GM18861 (cell line): ENCODE data around the gene AUP1.
"Not testable (repeated sequence)": the region's sequence is repeated elsewhere in the genome, so short reads cannot be mapped to it uniquely, and the experiment has no call there.

Source experiments
- ATAC-seq: cut with Tn5 transposase; IDR thresholded peaks from one replicate; pipeline ENCODE4 v1.9.1; 2021; ENCODE audit not compliant: unreplicated experiment

AUP1 gene

GRCh38 chr2:74529357-74530238, at the start of gene AUP1, which contains the start of gene HTRA2:
Gene AUP1 (minus strand): TSS chr2:74529706. CDS start chr2:74529629, 77 bp downstream.
Gene HTRA2 (plus strand): TSS chr2:74529933. CDS start chr2:74530007, 74 bp downstream.
- peak; percentile 66 for ATAC-seq

- ATAC-seq = no peak
These were observed 48.9 kb upstream of the AUP1 start for GRCh38 chr2:74578408-74578807.

GRCh38 chr2:74577448-74577847, 47.9 kb upstream of the AUP1 start:
- peak; percentile 44 for ATAC-seq

- ATAC-seq = peak; percentile 13
These were observed 47.3 kb upstream of the AUP1 start for GRCh38 chr2:74576863-74577229.

DNA sequence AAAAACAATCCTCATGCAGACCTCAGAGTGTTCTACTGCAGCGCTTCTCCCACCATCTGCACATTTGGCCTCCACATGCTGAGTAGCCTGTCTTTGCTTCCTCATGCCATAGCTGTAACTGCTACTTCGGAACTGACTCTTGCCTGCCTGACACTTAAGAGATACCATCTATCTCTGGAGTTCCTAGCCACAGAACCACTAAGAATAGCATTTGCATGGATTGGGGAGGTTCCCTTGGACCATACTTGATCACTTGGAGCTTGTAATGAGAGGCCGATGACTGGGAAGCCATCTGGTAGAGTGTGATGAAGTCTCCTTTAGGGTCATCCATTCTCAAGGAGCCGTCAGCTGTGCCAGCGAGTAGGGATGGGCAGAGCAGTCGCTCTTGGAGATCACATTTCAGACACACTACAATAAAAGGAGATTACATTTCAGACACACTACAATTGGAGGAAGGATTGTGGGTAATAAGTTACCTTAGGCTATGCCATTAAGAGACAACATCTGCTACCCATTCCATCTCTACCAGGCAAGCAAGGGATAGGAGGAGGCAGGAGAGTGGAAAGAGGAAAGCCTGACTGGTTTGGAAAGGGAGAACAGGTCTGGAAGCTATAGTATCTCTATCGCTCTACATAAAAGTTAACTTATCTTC, 46.8 kb upstream of the AUP1 start:
- ATAC-seq = no peak

GRCh38 chr2:74575320-74575719, 45.8 kb upstream of the AUP1 start:
- no peak for ATAC-seq

GRCh38 chr2:74573747-74574562, 44.4 kb upstream of the AUP1 start:
- peak; percentile 50 for ATAC-seq

DNA sequence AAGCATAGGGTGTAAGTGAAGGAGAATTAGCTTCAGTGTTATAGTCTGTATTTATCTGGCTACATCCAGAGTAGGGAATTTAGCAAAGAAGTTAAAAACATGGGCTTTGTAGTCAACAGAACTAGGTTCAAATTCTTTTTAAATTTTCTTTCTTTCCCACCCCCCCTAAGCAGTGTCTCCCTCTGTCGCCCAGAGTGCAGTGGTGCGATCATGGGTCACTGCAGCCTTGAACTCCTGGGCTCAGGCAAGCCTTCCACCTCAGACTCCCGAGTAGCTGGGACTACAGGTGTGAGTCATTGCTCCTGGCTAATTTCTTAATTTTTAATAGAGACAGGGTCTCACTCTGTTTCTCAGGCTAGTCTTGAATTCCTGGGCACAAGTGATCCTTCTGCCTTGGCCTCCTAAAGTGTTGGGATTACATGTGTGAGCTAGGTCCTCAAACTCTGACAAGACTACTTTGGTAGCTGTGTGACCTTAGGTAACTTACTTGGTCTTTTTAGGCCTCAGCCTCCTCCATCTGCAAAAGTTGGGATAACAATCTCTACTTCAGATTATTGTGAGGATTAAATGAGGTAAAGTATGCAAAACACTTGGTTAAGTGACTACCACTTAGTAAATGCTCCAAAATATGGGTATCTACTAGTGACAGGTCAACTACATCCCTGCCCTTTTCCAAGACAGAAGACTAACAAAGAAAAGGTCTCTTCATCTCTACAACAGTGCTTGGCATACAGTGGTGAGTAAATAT, 42.8 kb upstream of the AUP1 start:
- no peak for ATAC-seq

DNA sequence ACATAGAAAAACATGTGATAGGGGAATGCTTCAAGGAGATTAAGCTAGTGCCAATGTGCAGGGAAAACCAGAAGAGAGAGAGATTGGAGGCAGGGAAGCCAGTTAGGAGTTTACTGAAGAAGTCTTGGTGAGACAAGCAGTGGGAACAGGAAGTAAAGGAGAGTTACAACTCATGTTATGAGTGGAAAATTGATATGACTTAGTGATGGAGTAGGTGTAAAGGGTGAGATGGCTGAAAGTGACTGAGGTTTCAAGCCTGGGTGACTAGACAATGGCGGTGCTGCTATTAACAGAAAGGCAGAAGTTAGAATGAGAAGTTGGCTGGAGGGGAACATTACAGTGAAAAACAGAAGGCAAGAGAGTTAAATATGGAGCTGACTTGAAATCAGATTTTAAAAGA, 41.6 kb upstream of the AUP1 start:
- ATAC-seq = peak; percentile 63

- no peak for ATAC-seq
These were observed 40.2 kb upstream of the AUP1 start for GRCh38 chr2:74569686-74570085.

- no peak for ATAC-seq
These were observed 38.4 kb upstream of the AUP1 start for GRCh38 chr2:74567881-74568280.

- ATAC-seq = no peak
These were observed 37.2 kb upstream of the AUP1 start for GRCh38 chr2:74566754-74567085.

GRCh38 chr2:74566076-74566753, 36.7 kb upstream of the AUP1 start:
- no peak for ATAC-seq

DNA sequence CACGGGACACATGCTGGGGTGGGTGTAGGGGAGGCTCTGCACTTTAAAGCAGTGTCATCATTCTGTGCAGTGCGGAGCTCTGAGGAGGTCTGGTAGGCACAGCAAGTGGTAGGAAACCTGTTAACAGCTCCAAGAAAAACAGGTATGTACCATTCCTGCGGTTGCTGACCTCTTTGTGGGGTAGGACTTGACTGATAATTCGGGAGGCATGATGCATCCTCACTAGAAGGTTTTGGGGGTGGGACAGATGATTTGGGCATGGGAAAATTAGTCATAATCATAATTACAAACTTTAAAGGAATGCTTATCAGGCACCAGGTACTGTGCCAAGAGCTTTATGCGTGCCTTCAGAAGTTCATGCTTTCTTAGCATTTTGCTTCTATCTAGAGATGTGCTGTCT, 34.7 kb upstream of the AUP1 start:
- ATAC-seq = no peak

GRCh38 chr2:74562126-74562775, 32.7 kb upstream of the AUP1 start:
- ATAC-seq = no peak

DNA sequence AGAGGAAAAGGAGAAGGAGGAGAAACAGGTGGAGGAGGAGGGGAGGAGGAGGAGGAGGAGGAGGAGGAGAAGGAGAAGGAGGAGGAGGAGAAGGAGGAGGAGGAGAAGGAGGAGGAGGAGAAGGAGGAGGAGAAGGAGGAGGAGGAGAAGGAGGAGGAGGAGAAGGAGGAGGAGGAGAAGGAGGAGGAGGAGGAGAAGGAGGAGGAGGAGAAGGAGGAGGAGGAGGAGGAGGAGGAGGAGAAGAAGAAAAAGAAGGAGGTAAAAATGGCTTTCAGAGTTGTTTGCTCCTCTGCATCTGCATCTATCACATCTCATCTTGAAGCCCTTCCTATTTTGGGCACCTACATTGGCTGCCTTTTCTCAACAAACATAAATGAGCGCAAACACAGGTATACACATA, 31.5 kb upstream of the AUP1 start:
- ATAC-seq = not testable (repeated sequence)

- ATAC-seq = no peak
These were observed 31.1 kb upstream of the AUP1 start for GRCh38 chr2:74560591-74560990.

DNA sequence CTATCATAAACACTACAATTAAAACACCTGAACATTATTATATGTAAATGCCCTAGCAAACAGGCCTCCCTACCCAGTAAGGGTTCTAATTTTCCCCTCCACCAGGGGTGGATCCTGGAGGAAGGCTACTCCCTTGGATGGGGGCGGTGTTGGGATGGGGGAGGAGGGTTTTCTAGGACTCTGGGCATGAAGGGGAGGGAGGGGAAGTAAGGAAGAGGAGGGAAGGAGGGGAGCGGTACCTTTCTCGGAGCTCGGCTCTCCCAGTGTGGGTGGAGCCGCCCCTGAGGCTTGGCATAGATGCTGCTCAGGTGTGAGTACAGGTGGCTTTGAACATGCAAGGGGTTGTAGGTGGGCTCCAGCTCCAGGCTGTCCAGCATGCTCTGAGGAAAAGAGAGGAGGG, 30.4 kb upstream of the AUP1 start:
- ATAC-seq = no peak

DNA sequence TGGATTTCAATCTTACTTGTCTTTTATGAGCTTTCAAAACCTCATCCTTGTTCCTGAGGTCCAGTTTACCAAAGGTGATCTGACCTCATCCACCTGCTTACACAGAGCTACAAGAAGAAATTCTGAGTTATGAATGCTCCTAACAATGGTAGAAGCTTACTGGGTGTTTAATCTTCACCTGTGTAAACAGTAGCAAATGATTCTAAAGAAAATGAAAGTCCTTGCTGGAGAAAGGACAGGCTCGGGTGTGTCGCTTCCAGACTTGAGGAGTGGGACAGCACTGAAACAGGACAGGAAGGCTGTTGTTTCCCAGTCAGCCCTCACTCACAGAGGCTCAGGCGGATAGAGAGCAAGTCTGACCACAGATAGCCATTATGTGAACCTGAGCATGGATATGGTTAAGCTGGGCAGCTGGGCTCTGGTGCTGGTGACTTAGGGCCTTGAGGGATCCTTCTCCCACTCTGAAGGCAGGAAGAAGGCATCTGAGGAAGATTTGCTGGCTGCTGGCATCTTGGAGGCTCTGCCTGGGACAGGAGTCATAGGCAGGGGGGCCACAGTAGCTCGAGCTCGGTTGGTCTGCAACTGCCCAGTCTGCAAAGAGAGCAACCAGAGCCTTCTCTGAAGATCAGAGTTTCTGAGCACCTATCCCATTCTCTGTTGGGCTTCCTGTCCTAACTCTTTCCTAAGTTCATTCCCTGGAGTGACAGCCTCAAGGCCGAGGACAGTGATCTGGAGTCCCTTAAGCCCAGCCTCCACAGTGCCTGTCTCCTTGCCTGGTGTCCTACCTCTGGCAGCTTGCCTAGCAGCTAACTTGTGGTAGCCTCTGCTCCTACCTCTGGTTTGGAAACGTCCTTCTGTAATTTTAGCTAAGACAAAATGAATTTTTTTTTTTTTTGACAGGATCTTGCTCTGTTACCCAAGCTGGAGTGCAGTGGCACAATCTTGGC, 29.1 kb upstream of the AUP1 start:
- ATAC-seq = no peak
